Measurements from ENCODE around the gene STRADB.

- TF ChIP-seq CTCF (IDR thresholded peaks at IDR 0.05) (no peak), POLR2A (IDR thresholded peaks at IDR 0.05) (no peak)
These were observed 38.8 kb downstream of the STRADB start for GRCh38 chr2:201490291-201490690.

Measured in thyroid gland (tissue), 4 donors.